CD4-positive, CD25-positive, alpha-beta regulatory T cell (primary cell): ENCODE results near the gene JAML. TPM values are rescaled to one million over a fixed set of nuclear protein-coding genes. Genes with fewer than 3 reads are reported as not detected.

ENCODE experiments used
- ATAC-seq, 2 donors: fragments of 150-1000 bp; cut with Tn5 transposase; one replicate each; pipeline ENCODE4 v1.10.0; 2021; ENCODE audit warnings: low read depth in 2 of 2, moderate number of reproducible peaks in 2 of 2, moderate library complexity in 1 of 2
- DNase-seq, 3 donors: peaks; one replicate each; pipeline versions ENCODE4 v3.0.0 to v3.0.0-alpha.2; 2012 to 2022; ENCODE audit warnings: mixed read lengths in 1 of 3
- H3K27ac ChIP-seq: one replicate; pipeline ENCODE4 v1.7.0; 2013; ENCODE audit warnings: mild to moderate bottlenecking, low read length; ENCODE audit not compliant: insufficient read depth, poor library complexity, severe bottlenecking
- H3K27me3 ChIP-seq: one replicate; pipeline ENCODE4 v1.7.0; 2013; ENCODE audit warnings: low read length; ENCODE audit not compliant: control insufficient read depth, insufficient read depth
- H3K36me3 ChIP-seq: one replicate; pipeline ENCODE4 v1.7.0; 2013; ENCODE audit warnings: mild to moderate bottlenecking, low read length, moderate library complexity; ENCODE audit not compliant: control insufficient read depth, insufficient read depth
- H3K4me1 ChIP-seq: 2 replicates; pipeline ENCODE4 v1.7.0; 2013; ENCODE audit warnings: mild to moderate bottlenecking, low read length; ENCODE audit not compliant: insufficient read depth, control insufficient read depth, poor library complexity, severe bottlenecking
- H3K4me3 ChIP-seq: one replicate; pipeline ENCODE4 v1.7.0; 2013; ENCODE audit warnings: low read depth, mild to moderate bottlenecking, low read length, moderate library complexity
- H3K9me3 ChIP-seq, 2 experiments: 1 replicate in 1 of 2; 2 replicates in 1 of 2; pipeline ENCODE4 v1.7.0; 2013; ENCODE audit warnings: low read length in 2 of 2, mild to moderate bottlenecking in 1 of 2, moderate library complexity in 1 of 2; ENCODE audit not compliant: control insufficient read depth in 2 of 2
- H3K27ac Mint-ChIP-seq, 3 donors: one replicate each; pipeline ENCODE4 v1.8.0; 2020 to 2022; ENCODE audit warnings: mild to moderate bottlenecking in 3 of 3, mixed read lengths in 3 of 3, moderate library complexity in 2 of 3
- H3K27me3 Mint-ChIP-seq: one replicate; pipeline ENCODE4 v1.8.0; 2022; ENCODE audit warnings: mild to moderate bottlenecking, mixed read lengths
- H3K36me3 Mint-ChIP-seq: one replicate; pipeline ENCODE4 v1.8.0; 2020; ENCODE audit warnings: mixed read lengths
- H3K4me1 Mint-ChIP-seq, 4 donors: one replicate each; pipeline ENCODE4 v1.8.0; 2020 to 2022; ENCODE audit warnings: mixed read lengths in 4 of 4, mild to moderate bottlenecking in 1 of 4
- H3K4me3 Mint-ChIP-seq, 4 donors: one replicate each; pipeline ENCODE4 v1.8.0; 2020 to 2022; ENCODE audit warnings: mild to moderate bottlenecking in 4 of 4, mixed read lengths in 4 of 4, moderate library complexity in 3 of 4
- H3K9me3 Mint-ChIP-seq, 7 donors: one replicate each; pipeline ENCODE4 v1.8.0; 2020 to 2022; ENCODE audit warnings: mixed read lengths in 7 of 7, mild to moderate bottlenecking in 3 of 7, moderate library complexity in 2 of 7
- polyA plus RNA-seq, 4 donors: library from polyadenylated mRNA; unstranded; fragments of 300-500 nt; fragmentation: Illumina TruSeq; gene quantifications; one replicate each; pipeline ENCODE4 v1.2.3, GENCODE V29; 2021
- total RNA-seq: library from RNA; stranded (reverse); gene quantifications from one replicate; pipeline ENCODE4 v1.2.3, GENCODE V29; 2022

JAML gene
- total and polyA plus RNA-seq, 5 donors from 2014 or later, result 71.5 to 200 (median 169) TPM

DNA sequence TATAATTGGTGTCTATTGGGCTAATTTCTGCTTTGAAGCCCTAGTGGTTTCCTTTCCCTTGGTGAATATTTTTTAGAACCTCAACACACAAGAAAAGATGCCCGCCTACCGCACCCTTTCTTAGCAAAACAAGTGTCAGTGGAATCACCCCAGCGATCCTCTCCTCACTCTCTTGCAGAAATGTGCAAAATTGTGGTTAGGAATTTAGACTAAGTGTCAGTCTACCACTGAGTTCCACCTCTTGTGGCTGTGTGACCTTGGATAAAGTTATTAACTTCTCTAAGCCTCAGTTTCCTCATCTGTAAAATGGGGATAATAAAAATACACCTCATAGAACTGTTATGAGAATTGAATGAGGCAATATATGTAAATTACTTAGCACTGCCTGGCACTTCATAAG is 5.3 kb upstream of the JAML start:
- Histone ChIP-seq H3K4me3 (peak overlapping the region; percentile 60), H3K27me3 (no peaks in the 10 kb centered on the region), H3K9me3 (no peaks in the 10 kb centered on the region), H3K4me1 (peaks cover 58% of the 10 kb centered on the region), H3K27ac (peak overlapping the region; percentile 88), H3K36me3 (peaks cover 44% of the 10 kb centered on the region)
- ATAC-seq (no peak), DNase-seq (peak in 2 of 3 donors; percentile 53 to 59)
- Mint-ChIP-seq H3K9me3 (peaks cover 0 to 4% (median 0%) of the 10 kb centered on the region in 7 donors), H3K4me1 (peaks cover 6 to 41% (median 19%) of the 10 kb centered on the region in 4 donors), H3K27me3 (no peaks in the 10 kb centered on the region), H3K27ac (peak overlapping the region in 1 of 3 donors; percentile 89), H3K4me3 (peak overlapping the region in 2 of 4 donors; percentile 29 to 64), H3K36me3 (peaks cover 25% of the 10 kb centered on the region)

DNA sequence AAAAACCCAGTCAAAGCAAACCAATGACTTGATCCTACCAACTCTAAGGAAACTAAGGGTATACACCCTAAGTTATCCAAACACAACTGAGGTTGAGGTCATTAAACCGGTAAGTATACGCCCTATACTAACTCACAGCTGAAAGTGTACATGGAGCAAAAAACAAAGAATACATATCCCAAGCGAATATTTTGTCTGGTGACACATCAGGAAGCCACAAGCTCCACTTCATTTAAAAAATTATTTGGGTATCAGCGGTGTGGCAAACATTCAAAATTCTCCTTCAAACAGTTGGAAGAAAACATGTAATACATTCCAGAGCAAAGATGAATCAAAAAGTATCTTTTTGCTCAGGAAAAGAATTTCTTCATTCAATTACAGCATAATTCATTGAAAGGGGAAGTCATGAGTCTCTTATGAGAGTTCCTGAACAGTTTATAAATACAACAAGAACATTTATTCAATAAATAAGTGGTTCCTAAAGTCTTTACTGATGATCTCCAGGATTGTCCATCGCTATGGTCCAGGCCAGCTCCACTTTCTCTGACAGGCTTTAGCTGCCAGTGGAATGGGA is 4.5 kb upstream of the JAML start:
- peak overlapping the region in 3 of 4 donors; percentile 24 to 64 (median 44) for H3K4me3 Mint-ChIP-seq
- H3K27ac Mint-ChIP-seq, result peak overlapping the region in 2 of 3 donors; percentile 89 to 93
- Histone ChIP-seq H3K27ac (peak overlapping the region; percentile 88), H3K4me1 (peaks cover 65% of the 10 kb centered on the region), H3K4me3 (peak overlapping the region; percentile 60), H3K36me3 (peaks cover 37% of the 10 kb centered on the region), H3K9me3 (no peaks in the 10 kb centered on the region), H3K27me3 (no peaks in the 10 kb centered on the region)
- DNase-seq (no peak), ATAC-seq (no peak)
- H3K27me3 Mint-ChIP-seq, result no peaks in the 10 kb centered on the region
- peaks cover 6 to 45% (median 21%) of the 10 kb centered on the region in 4 donors for H3K4me1 Mint-ChIP-seq
- H3K36me3 Mint-ChIP-seq, result peaks cover 21% of the 10 kb centered on the region
- H3K9me3 Mint-ChIP-seq, result peaks cover 0 to 4% (median 0%) of the 10 kb centered on the region in 7 donors

DNA sequence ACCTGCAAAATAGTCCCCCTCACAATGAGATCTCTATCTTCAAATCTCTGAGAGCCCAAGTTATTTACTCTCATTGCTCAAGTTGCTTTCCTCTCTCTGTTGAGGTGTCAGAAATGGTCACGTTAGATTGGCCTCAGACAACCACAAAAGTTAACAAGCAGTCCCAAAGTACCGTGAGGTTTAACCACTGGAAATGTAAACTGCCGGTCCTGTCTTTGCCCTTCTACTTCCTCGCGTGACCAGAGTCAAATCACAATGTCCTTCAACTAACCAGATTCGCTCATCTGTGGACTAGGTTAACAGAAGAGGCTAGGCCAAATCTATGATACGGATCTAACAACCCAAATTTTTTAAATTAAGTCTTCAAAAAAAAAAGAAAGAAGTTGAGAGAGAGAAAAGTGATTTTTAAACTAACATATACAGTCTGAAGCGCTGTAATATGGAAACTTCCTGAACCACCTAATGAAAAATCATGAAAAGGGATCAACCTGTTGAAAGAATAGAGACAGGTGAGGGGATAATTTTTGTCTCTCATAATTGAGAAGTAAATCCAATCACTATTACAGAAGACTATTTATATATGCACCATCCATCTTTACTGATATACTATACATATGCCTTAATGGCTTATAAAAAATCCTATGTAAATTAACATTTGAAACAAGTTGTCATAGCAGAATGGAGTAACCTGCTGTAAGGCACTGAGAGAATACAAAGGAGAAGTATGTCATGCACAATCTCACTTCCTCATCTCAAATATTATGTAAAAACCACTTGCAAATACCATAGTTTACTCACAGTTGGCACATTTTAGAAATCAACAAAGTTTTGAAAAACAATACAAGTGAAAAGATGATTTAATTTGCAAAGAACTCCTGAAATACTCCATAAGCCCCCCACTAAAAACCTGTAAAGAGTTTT is 3.3 kb upstream of the JAML start:
- peaks cover 12% of the 10 kb centered on the region for H3K36me3 Mint-ChIP-seq

DNA sequence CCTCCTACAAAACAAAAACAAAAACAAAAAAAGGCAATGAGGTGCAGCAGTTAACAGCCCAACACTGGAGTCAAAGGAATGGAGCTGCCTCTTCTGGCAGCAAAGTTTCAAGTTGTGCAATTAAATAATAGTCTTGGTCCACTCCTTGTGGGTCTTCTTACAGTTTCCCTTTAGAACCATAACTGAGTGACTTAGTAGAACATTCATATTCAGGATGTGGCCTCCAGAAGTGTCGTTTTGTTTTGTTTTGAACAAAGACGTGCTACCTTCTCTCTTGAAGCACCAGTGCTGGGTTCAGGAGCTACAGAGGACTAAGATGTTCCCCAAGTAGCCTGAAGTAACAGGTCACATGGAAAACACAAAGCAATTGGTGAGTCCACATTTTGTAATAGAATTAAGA is 2.0 kb upstream of the JAML start:
- Mint-ChIP-seq H3K9me3 (peaks cover 0 to 4% (median 0%) of the 10 kb centered on the region in 7 donors), H3K27ac (peak overlapping the region in 2 of 3 donors; percentile 96 to 97), H3K4me1 (peaks cover 20 to 56% (median 31%) of the 10 kb centered on the region in 4 donors), H3K27me3 (no peaks in the 10 kb centered on the region), H3K4me3 (peak overlapping the region; percentile 57 to 88 (median 75)), H3K36me3 (peaks cover 10% of the 10 kb centered on the region)
- Histone ChIP-seq H3K27me3 (no peaks in the 10 kb centered on the region), H3K36me3 (peaks cover 12% of the 10 kb centered on the region), H3K27ac (peak overlapping the region; percentile 88), H3K9me3 (no peaks in the 10 kb centered on the region), H3K4me1 (peaks cover 84% of the 10 kb centered on the region), H3K4me3 (peak overlapping the region; percentile 72)
- peak in 1 of 3 donors; percentile 79 for DNase-seq
- no peak for ATAC-seq

More for the DNA sequence above, 3.3 kb upstream of the JAML start:
- H3K36me3 ChIP-seq, result peaks cover 25% of the 10 kb centered on the region
- Mint-ChIP-seq H3K27ac (peak overlapping the region in 2 of 3 donors; percentile 96 to 97), H3K9me3 (peaks cover 0 to 4% (median 0%) of the 10 kb centered on the region in 7 donors), H3K27me3 (no peaks in the 10 kb centered on the region), H3K4me3 (peak overlapping the region; percentile 59 to 88 (median 80)), H3K4me1 (peaks cover 10 to 51% (median 24%) of the 10 kb centered on the region in 4 donors)
- H3K9me3 ChIP-seq, result no peaks in the 10 kb centered on the region
- peak overlapping the region; percentile 72 for H3K4me3 ChIP-seq
- H3K4me1 ChIP-seq, result peaks cover 70% of the 10 kb centered on the region
- ATAC-seq (no peak), DNase-seq (peak in 2 of 3 donors; percentile 54 to 60)
- peak overlapping the region; percentile 88 for H3K27ac ChIP-seq
- H3K27me3 ChIP-seq, result no peaks in the 10 kb centered on the region

DNA sequence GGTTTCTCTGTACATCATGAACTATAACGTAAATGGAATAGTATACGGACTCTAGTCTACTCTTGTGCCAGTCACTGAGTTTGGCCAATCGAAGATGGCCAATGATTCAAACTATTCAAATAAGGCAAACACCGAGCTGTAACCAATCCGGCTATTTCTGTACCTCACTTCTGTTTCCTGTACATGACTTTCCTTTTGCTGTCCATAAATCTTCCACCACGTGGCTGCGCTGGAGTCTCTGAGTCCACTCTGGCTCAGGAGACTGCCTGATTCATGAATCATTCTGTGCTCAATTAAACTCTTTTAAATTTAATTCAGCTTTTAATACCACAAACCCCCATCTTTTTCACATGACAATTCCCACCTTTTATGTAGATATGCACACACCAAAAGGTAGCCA is 1.5 kb upstream of the JAML start:
- Mint-ChIP-seq H3K36me3 (peaks cover 10% of the 10 kb centered on the region), H3K4me3 (peak overlapping the region; percentile 57 to 88 (median 75)), H3K4me1 (peaks cover 25 to 59% (median 34%) of the 10 kb centered on the region in 4 donors), H3K27ac (peak overlapping the region in 2 of 3 donors; percentile 96 to 97), H3K27me3 (no peaks in the 10 kb centered on the region), H3K9me3 (peaks cover 0 to 4% (median 0%) of the 10 kb centered on the region in 7 donors)
- Histone ChIP-seq H3K27me3 (no peaks in the 10 kb centered on the region), H3K36me3 (peaks cover 12% of the 10 kb centered on the region), H3K9me3 (no peaks in the 10 kb centered on the region), H3K4me1 (peaks cover 89% of the 10 kb centered on the region), H3K4me3 (peak overlapping the region; percentile 72), H3K27ac (peak overlapping the region; percentile 88)
- DNase-seq (no peak), ATAC-seq (no peak)

DNA sequence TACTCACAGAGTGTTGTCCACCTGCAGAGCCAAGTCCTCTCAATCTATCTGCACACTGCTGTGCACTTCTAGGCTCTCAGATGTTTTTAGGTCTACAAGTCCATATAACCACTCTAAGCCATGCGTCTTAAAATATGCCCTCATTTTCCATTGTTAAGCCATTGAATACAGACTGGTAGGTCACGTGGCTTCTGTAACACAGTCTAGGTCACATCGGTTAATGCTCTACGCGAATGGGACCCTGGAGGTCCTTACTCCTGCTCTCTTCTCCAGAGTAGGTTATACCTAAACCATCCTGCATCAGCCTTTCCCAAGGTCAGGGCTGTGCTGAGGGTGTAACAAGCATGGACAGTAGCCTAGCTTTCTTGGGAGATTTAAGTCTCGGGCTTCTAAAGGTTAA is 819 bp downstream of the JAML start:
- H3K27ac Mint-ChIP-seq, result peak overlapping the region; percentile 92 to 99 (median 92)
- peak in 1 of 3 donors; percentile 67 for DNase-seq
- peaks cover 17% of the 10 kb centered on the region for H3K36me3 Mint-ChIP-seq

DNA sequence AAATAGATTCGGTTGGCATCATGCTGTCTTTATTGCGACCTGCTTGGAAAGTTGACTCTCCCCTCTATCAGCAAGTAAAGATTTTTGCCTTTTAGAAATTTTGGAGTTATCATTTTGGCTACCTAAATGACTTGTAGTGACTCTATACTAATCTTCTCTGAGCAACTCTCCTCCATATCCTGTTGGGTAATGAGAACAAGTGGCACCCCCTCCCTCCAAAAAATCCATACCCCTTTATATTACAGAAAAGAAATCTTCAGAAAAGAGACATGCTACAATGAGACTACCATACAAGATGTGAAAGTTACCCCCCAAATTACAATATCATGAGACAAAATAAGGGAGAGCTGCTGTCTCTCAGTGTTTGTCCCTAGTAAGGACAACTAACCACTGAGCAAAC is 1.2 kb downstream of the JAML start:
- peaks cover 91% of the 10 kb centered on the region for H3K4me1 ChIP-seq
- H3K4me3 ChIP-seq, result peak overlapping the region; percentile 99
- H3K27ac Mint-ChIP-seq, result peak overlapping the region; percentile 92 to 99 (median 92)
- H3K9me3 Mint-ChIP-seq, result peaks cover 0 to 4% (median 0%) of the 10 kb centered on the region in 7 donors
- peak overlapping the region; percentile 88 for H3K27ac ChIP-seq
- DNase-seq (peak in 1 of 3 donors; percentile 53), ATAC-seq (no peak)
- H3K27me3 Mint-ChIP-seq, result no peaks in the 10 kb centered on the region
- H3K9me3 ChIP-seq, result no peaks in the 10 kb centered on the region
- H3K36me3 ChIP-seq, result peaks cover 3% of the 10 kb centered on the region
- peaks cover 17% of the 10 kb centered on the region for H3K36me3 Mint-ChIP-seq
- H3K27me3 ChIP-seq, result no peaks in the 10 kb centered on the region
- H3K4me3 Mint-ChIP-seq, result peak overlapping the region; percentile 87 to 99 (median 92)
- peaks cover 32 to 67% (median 56%) of the 10 kb centered on the region in 4 donors for H3K4me1 Mint-ChIP-seq

More for the DNA sequence above, 819 bp downstream of the JAML start:
- Histone ChIP-seq H3K27me3 (no peaks in the 10 kb centered on the region), H3K4me3 (peak overlapping the region; percentile 99), H3K27ac (peak overlapping the region; percentile 88), H3K36me3 (peaks cover 3% of the 10 kb centered on the region), H3K9me3 (no peaks in the 10 kb centered on the region), H3K4me1 (peaks cover 91% of the 10 kb centered on the region)
- H3K4me1 Mint-ChIP-seq, result peaks cover 28 to 64% (median 51%) of the 10 kb centered on the region in 4 donors
- no peak for ATAC-seq
- peak overlapping the region; percentile 87 to 99 (median 92) for H3K4me3 Mint-ChIP-seq
- peaks cover 0 to 4% (median 0%) of the 10 kb centered on the region in 7 donors for H3K9me3 Mint-ChIP-seq
- H3K27me3 Mint-ChIP-seq, result no peaks in the 10 kb centered on the region
